Activated CD8-positive, alpha-beta T cell treated with anti-CD3 and anti-CD28 coated beads for 36 hours (primary cell): ENCODE results near the gene CACNA2D3. TPM values are rescaled to one million over a fixed set of nuclear protein-coding genes. Genes with fewer than 3 reads are reported as not detected.

Source experiments
- ATAC-seq: fragments of 200-7000 bp; cut with Tn5 transposase; one replicate; pipeline ENCODE4 v1.10.0; 2021; ENCODE audit warnings: mild to moderate bottlenecking, moderate library complexity
- CTCF ChIA-PET: fragments of 350-600 bp; sonication (Branson Sonifier 250); formaldehyde crosslinking; loops from one replicate; lab custom pipeline; 2021; ENCODE audit warnings: antibody characterized with exemption; lab: Charles Lee
- POLR2A ChIA-PET: fragments of 350-600 bp; sonication (Branson Sonifier 250); formaldehyde crosslinking; loops from one replicate; lab custom pipeline; 2021; ENCODE audit warnings: antibody characterized with exemption; lab: Charles Lee
- DNase-seq: peaks from one replicate; pipeline ENCODE4 v3.0.0-alpha.2; 2020
- H3K27ac Mint-ChIP-seq: one replicate; pipeline ENCODE4 v1.8.0; 2021; ENCODE audit warnings: mild to moderate bottlenecking, mixed read lengths
- H3K27me3 Mint-ChIP-seq: one replicate; pipeline ENCODE4 v1.8.0; 2021; ENCODE audit warnings: mixed read lengths
- H3K36me3 Mint-ChIP-seq: one replicate; pipeline ENCODE4 v1.8.0; 2021; ENCODE audit warnings: low read depth, mixed read lengths
- H3K4me1 Mint-ChIP-seq: one replicate; pipeline ENCODE4 v1.8.0; 2021; ENCODE audit warnings: low read depth, mixed read lengths
- H3K4me3 Mint-ChIP-seq: one replicate; pipeline ENCODE4 v1.8.0; 2021; ENCODE audit warnings: mild to moderate bottlenecking, moderate library complexity, mixed read lengths
- H3K9me3 Mint-ChIP-seq: one replicate; pipeline ENCODE4 v1.8.0; 2021; ENCODE audit warnings: mixed read lengths
- CTCF ChIP-seq: fragments of 200-600 bp; IDR thresholded peaks from one replicate; pipeline ENCODE4 v1.8.0; 2022; ENCODE audit warnings: antibody characterized with exemption, mild to moderate bottlenecking
- intact Hi-C: fragments of 100-400 bp; cut with micrococcal nuclease; formaldehyde crosslinking; loops from one replicate; pipeline ENCODE4 v1.10.0; 2022
- total RNA-seq, 2 experiments: library from RNA; stranded (reverse); gene quantifications; one replicate each; pipeline ENCODE4 v1.2.3, GENCODE V29; 2021

The CACNA2D3 gene
- total RNA-seq, 2 experiments from 2014 or later = not detected

DNA sequence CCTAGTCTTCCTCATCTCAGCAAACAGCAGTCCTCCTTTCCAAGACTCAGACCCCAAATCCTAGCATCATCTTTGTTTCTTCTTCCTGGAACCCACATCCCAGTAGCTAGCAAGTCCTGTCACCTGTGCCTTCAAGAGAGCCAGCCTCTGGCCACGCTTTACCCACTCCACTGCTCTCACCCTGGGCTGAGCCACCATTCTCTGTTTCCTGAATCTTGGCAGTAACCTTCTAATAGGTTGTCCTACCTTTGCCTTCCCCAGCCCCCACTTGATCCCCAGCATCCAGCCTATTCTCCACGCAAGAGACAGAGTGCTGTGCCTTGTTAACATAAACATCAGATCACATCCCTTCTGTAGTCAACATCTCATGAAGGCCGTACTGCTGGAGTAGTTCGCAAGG, 482.1 kb downstream of the CACNA2D3 start:
- DNase-seq = no peak

GRCh38 chr3:54608041-54608440, 485.7 kb downstream of the CACNA2D3 start:
- DNase-seq (no peak), ATAC-seq (no peak)
- intact Hi-C loops = no loop called here
- Mint-ChIP-seq H3K4me3 (no peak overlapping the region), H3K36me3 (no peaks in the 10 kb centered on the region), H3K27ac (no peak overlapping the region), H3K9me3 (no peaks in the 10 kb centered on the region), H3K4me1 (no peaks in the 10 kb centered on the region), H3K27me3 (no peaks in the 10 kb centered on the region)
- ChIA-PET POLR2A (no interaction called here), CTCF (no interaction called here)
- TF ChIP-seq CTCF = no peak

More for the DNA sequence above, 482.1 kb downstream of the CACNA2D3 start:
- ChIA-PET POLR2A (no interaction called here), CTCF (no interaction called here)
- intact Hi-C loops = no loop called here
- Mint-ChIP-seq H3K36me3 (no peaks in the 10 kb centered on the region), H3K27ac (no peak overlapping the region), H3K4me1 (no peaks in the 10 kb centered on the region), H3K9me3 (no peaks in the 10 kb centered on the region), H3K27me3 (no peaks in the 10 kb centered on the region), H3K4me3 (no peak overlapping the region)
- ATAC-seq = no peak
- no peak for TF ChIP-seq CTCF

DNA sequence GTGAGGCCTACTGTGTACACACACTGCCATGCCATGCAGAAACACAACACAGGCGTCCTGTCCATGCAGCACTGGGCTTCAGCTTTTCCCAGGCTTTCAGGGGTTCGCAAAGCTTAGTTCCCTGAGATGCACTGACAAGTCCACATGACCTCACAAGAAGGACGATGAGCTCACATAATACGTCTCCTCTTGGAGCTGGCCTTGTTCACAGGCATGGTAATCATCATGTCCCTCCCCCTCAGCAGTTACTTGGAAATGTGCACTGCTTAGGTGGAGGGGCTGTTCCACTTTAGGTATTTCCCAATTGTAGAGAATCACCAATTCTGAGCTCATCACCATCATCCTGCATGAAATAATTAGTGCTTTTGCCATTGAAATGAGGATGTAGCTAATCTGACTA, 496.7 kb downstream of the CACNA2D3 start:
- Mint-ChIP-seq H3K4me1 (no peaks in the 10 kb centered on the region), H3K4me3 (no peak overlapping the region), H3K9me3 (no peaks in the 10 kb centered on the region), H3K27ac (no peak overlapping the region), H3K27me3 (no peaks in the 10 kb centered on the region), H3K36me3 (no peaks in the 10 kb centered on the region)
- intact Hi-C loops = no loop called here
- ATAC-seq = no peak
- ChIA-PET CTCF (no interaction called here), POLR2A (no interaction called here)
- DNase-seq = no peak
- no peak for TF ChIP-seq CTCF

DNA sequence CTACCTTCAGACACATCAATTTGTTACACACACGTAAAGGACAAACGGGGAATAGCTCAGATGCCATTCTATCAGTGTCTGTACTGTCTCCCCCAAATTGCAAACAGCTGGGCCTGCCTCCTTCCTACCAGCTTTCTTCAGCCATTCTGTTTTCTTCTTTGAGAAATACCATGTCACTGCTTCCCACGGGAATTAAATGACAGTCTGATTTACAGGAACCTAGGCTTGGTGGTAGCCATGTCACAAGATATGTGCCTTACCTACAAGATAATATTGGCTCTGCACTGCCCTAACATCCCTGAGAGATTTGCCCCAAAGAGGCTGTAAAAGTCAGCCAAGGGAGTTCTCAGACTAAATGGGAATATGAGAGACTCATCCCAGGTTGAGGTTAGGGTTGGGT, 497.2 kb downstream of the CACNA2D3 start:
- ATAC-seq (no peak), DNase-seq (no peak)
- ChIA-PET POLR2A (no interaction called here), CTCF (no interaction called here)
- intact Hi-C loops = no loop called here
- no peaks in the 10 kb centered on the region for H3K36me3 Mint-ChIP-seq
- no peak overlapping the region for H3K27ac Mint-ChIP-seq
- H3K9me3 Mint-ChIP-seq = no peaks in the 10 kb centered on the region
- no peak overlapping the region for H3K4me3 Mint-ChIP-seq
- H3K27me3 Mint-ChIP-seq = no peaks in the 10 kb centered on the region
- no peak for TF ChIP-seq CTCF
- H3K4me1 Mint-ChIP-seq = no peaks in the 10 kb centered on the region

DNA sequence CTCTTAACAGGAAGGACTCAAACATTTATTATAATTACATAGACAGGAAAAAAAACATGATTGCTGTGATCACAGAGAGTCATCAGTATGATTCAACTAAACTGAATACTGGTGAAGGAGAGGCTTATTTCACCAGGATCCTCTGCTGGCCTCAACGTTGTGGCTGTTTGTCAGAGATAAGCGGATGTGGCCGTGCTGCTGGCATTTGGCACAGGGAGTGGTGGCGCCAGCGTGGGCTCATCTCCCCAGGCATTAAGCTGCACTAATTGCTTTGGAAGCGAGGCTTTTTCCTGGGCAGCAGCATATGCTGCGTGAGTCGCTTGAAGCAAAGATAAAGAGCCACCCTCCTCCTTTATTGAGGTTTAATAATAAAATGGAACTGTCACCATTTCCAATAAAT, 498.8 kb downstream of the CACNA2D3 start:
- no peaks in the 10 kb centered on the region for H3K27me3 Mint-ChIP-seq
- intact Hi-C loops = no loop called here
- DNase-seq = no peak
- H3K9me3 Mint-ChIP-seq = no peaks in the 10 kb centered on the region
- H3K36me3 Mint-ChIP-seq = no peaks in the 10 kb centered on the region
- H3K27ac Mint-ChIP-seq = no peak overlapping the region
- CTCF ChIA-PET = no interaction called here
- TF ChIP-seq CTCF = no peak
- H3K4me1 Mint-ChIP-seq = no peaks in the 10 kb centered on the region
- no peak overlapping the region for H3K4me3 Mint-ChIP-seq
- ATAC-seq = no peak
- POLR2A ChIA-PET = no interaction called here
